Astrocyte of the cerebellum (primary cell): ENCODE results near the gene TRIP11.

Experiments used
- DNase-seq: peaks from one replicate; pipeline ENCODE4 v3.0.0-alpha.2; 2011; ENCODE audit warnings: low read depth
- H3K4me3 ChIP-seq: 2 replicates; pipeline ENCODE4 v1.5.1; 2011; ENCODE audit warnings: mild to moderate bottlenecking, low read depth, low read length, moderate library complexity
- CTCF ChIP-seq: IDR thresholded peaks from 2 replicates; pipeline ENCODE4 v1.5.1; 2012; ENCODE audit warnings: low read length, low read depth, moderate library complexity, mild to moderate bottlenecking; ENCODE audit errors: missing control alignments
- in situ Hi-C: cut with HindIII; loops from 2 replicates; pipeline ENCODE4 v1.10.0; 2017; ENCODE audit warnings: low sequenced_read_pairs

The TRIP11 gene

GRCh38 chr14:91961297-91962220, 78.3 kb downstream of the TRIP11 start:
- no peak for DNase-seq
- in situ Hi-C loops = no loop called here
- H3K4me3 ChIP-seq = no peak overlapping the region
- no peak for TF ChIP-seq CTCF

- no peak for TF ChIP-seq CTCF
- no peak for DNase-seq
- no peak overlapping the region for H3K4me3 ChIP-seq
- in situ Hi-C loops = no loop called here
Observed at GRCh38 chr14:91957876-91958313, 82.0 kb downstream of the TRIP11 start.

- in situ Hi-C loops = no loop called here
Observed at GRCh38 chr14:91956616-91957015, 83.2 kb downstream of the TRIP11 start.

GRCh38 chr14:91955168-91955567, 84.7 kb downstream of the TRIP11 start:
- DNase-seq = no peak
- in situ Hi-C loops = no loop called here
- no peak overlapping the region for H3K4me3 ChIP-seq
- TF ChIP-seq CTCF = no peak

More at GRCh38 chr14:91956616-91957015, 83.2 kb downstream of the TRIP11 start:
- no peak for TF ChIP-seq CTCF
- DNase-seq = no peak
- no peak overlapping the region for H3K4me3 ChIP-seq

- TF ChIP-seq CTCF = no peak
- in situ Hi-C loops = no loop called here
- H3K4me3 ChIP-seq = no peak overlapping the region
- no peak for DNase-seq
Observed at GRCh38 chr14:91953170-91953985, 86.5 kb downstream of the TRIP11 start.

- in situ Hi-C loops = no loop called here
- TF ChIP-seq CTCF = no peak
- peak; percentile 73 for DNase-seq
- H3K4me3 ChIP-seq = peak within 1 kb of the TSS; percentile 63
Observed at GRCh38 chr14:91947475-91948184, 92.2 kb downstream of the TRIP11 start, which contains the start of gene FBLN5. TSS of gene FBLN5 (minus strand) at chr14:91947694. CDS start at chr14:91947229, 465 bp downstream.
